HepG2 (cell line): ENCODE measurements around the gene BHLHE41. TPM values are rescaled to one million over a fixed set of nuclear protein-coding genes. Genes with fewer than 3 reads are reported as not detected.

Experiments used
- ATAC-seq: fragments of 200-7000 bp; cut with Tn5 transposase; 3 replicates; pipeline ENCODE4 v1.9.1; 2020; ENCODE audit warnings: mild to moderate bottlenecking, moderate library complexity
- BruUV-seq: library from RNA; stranded (reverse); fragments of 400-500 nt; replicated peaks from 2 replicates; lab custom pipeline; 2021; lab: Mats Ljungman, UMichigan
- CTCF ChIA-PET: fragments of 300-600 bp; formaldehyde crosslinking; extraction: SDS; loops from one replicate; lab custom pipeline; 2021; ENCODE audit warnings: low total read pairs, inconsistent platforms, low intra/inter-chr PET ratio; lab: Yijun Ruan, JAX
- POLR2A ChIA-PET: fragments of 350-600 bp; sonication (Branson Sonifier 250); formaldehyde crosslinking; loops from one replicate; lab custom pipeline; 2020; ENCODE audit warnings: antibody characterized with exemption, inconsistent platforms; lab: Yijun Ruan, JAX
- DNase-seq: peaks from one replicate; pipeline ENCODE4 v3.0.0-alpha.2; 2015; ENCODE audit warnings: low spot score
- FAIRE-seq: peaks from 3 replicates; lab custom pipeline; 2011; peaks lifted over from hg19 to GRCh38; lab: Jason Lieb, UNC
- H2AFZ ChIP-seq: one replicate; pipeline ENCODE4 v1.6.1; 2011; ENCODE audit warnings: low read length, inconsistent platforms
- H3K27ac ChIP-seq: fragments of 300-600 bp; 3 replicates; pipeline ENCODE4 v1.8.0; 2011; ENCODE audit warnings: mixed run types, mild to moderate bottlenecking, mixed read lengths, low read length, inconsistent platforms; ENCODE audit not compliant: insufficient read depth; ENCODE audit errors: extremely low read length
- H3K27me3 ChIP-seq, 2 experiments: fragments of 200-600 bp in 1 of 2; 2 replicates in 1 of 2; 3 replicates in 1 of 2; pipeline versions ENCODE4 v1.6.0 to v1.8.0; 2011; ENCODE audit warnings: low read length in 2 of 2, mild to moderate bottlenecking in 2 of 2, moderate library complexity in 2 of 2, inconsistent platforms in 1 of 2; ENCODE audit not compliant: insufficient read depth in 2 of 2, control insufficient read depth in 1 of 2
- H3K36me3 ChIP-seq, 2 experiments: fragments of 200-600 bp in 1 of 2; replicated peaks in 1 of 2; 2 replicates in 1 of 2; 3 replicates in 1 of 2; pipeline versions ENCODE4 v1.5.1 to v1.8.0; 2011; ENCODE audit warnings: low read length in 2 of 2, inconsistent platforms in 1 of 2; ENCODE audit not compliant: insufficient read depth in 2 of 2, control insufficient read depth in 1 of 2
- H3K4me1 ChIP-seq: 2 replicates; pipeline ENCODE4 v1.5.1; 2012; ENCODE audit warnings: low read length, inconsistent platforms; ENCODE audit not compliant: insufficient read depth
- H3K4me2 ChIP-seq: 2 replicates; pipeline ENCODE4 v1.6.0; 2011; ENCODE audit warnings: low read depth, low read length, inconsistent platforms
- H3K4me3 ChIP-seq, 3 experiments: fragments of 200-600 bp in 1 of 3; sonication (generic), shearing (Covaris generic) in 1 of 3; replicated peaks in 1 of 3; 2 replicates each; pipeline ENCODE4 v1.5.1; 2011 to 2016; ENCODE audit warnings: low read length in 3 of 3, inconsistent platforms in 2 of 3, low read depth in 2 of 3, mild to moderate bottlenecking in 2 of 3, control low read depth in 1 of 3, mixed read lengths in 1 of 3; ENCODE audit not compliant: insufficient read depth in 1 of 3
- H3K79me2 ChIP-seq: one replicate; pipeline ENCODE4 v1.6.1; 2011; ENCODE audit warnings: low read length, inconsistent platforms; ENCODE audit not compliant: insufficient read depth
- H3K9ac ChIP-seq: 2 replicates; pipeline ENCODE4 v1.6.0; 2011; ENCODE audit warnings: mild to moderate bottlenecking, low read depth, low read length, inconsistent platforms; ENCODE audit not compliant: insufficient read depth
- H3K9me3 ChIP-seq: 2 replicates; pipeline ENCODE4 v1.5.1; 2012; ENCODE audit warnings: mild to moderate bottlenecking, low read length
- H4K20me1 ChIP-seq: 2 replicates; pipeline ENCODE4 v1.6.0; 2011; ENCODE audit warnings: inconsistent platforms, mild to moderate bottlenecking, low read length, moderate library complexity; ENCODE audit not compliant: insufficient read depth
- CENPT ChIP-seq: sonication (generic); formaldehyde crosslinking; IDR thresholded peaks from 2 replicates; pipeline ENCODE4 v1.8.0; 2022; ENCODE audit warnings: low read depth, mild to moderate bottlenecking, moderate library complexity, missing genetic modification reagents
- HNF4G ChIP-seq, 2 experiments: sonication (generic) in 1 of 2; formaldehyde crosslinking in 1 of 2; IDR thresholded peaks; 2 replicates each; pipeline versions ENCODE4 v1.4.0 to v1.6.1; 2011 to 2020; ENCODE audit warnings: borderline replicate concordance in 2 of 2, low read depth in 2 of 2, mild to moderate bottlenecking in 2 of 2, low read length in 1 of 2, missing genetic modification reagents in 1 of 2, moderate library complexity in 1 of 2
- REPIN1 ChIP-seq: sonication (generic); formaldehyde crosslinking; IDR thresholded peaks from 2 replicates; pipeline ENCODE4 v1.8.0; 2022; ENCODE audit warnings: missing genetic modification reagents, low read depth, mild to moderate bottlenecking, borderline replicate concordance
- SP140L ChIP-seq: sonication (generic); formaldehyde crosslinking; IDR thresholded peaks from 2 replicates; pipeline ENCODE4 v1.4.0; 2020; ENCODE audit warnings: missing genetic modification reagents, borderline replicate concordance
- TP53 ChIP-seq: sonication (generic); formaldehyde crosslinking; conservative IDR thresholded peaks from 2 replicates; pipeline ENCODE4 v1.4.0; 2020; ENCODE audit warnings: missing genetic modification reagents
- YY1 ChIP-seq: IDR thresholded peaks from 2 replicates; pipeline ENCODE4 v1.6.1; 2011; ENCODE audit warnings: low read length, low read depth, moderate library complexity, mild to moderate bottlenecking; ENCODE audit not compliant: insufficient read depth, insufficient replicate concordance
- ZFP36 ChIP-seq: fragments of 150-350 bp; IDR thresholded peaks from 2 replicates; pipeline ENCODE4 v1.6.1; 2018; ENCODE audit warnings: borderline replicate concordance, low read length, low read depth; ENCODE audit not compliant: partially characterized antibody
- ZFP62 ChIP-seq: sonication (generic); formaldehyde crosslinking; IDR thresholded peaks from 2 replicates; pipeline ENCODE4 v1.4.0; 2020; ENCODE audit warnings: missing genetic modification reagents
- ZMYM4 ChIP-seq: sonication (generic); formaldehyde crosslinking; IDR thresholded peaks from 2 replicates; pipeline ENCODE4 v1.8.1; 2023; ENCODE audit warnings: mild to moderate bottlenecking, missing genetic modification reagents
- ZNF326 ChIP-seq: sonication (generic); formaldehyde crosslinking; IDR thresholded peaks from 2 replicates; pipeline ENCODE4 v1.4.0; 2020; ENCODE audit warnings: missing genetic modification reagents, borderline replicate concordance
- ZNF503 ChIP-seq: sonication (generic); formaldehyde crosslinking; IDR thresholded peaks from 2 replicates; pipeline ENCODE4 v1.4.0; 2020; ENCODE audit warnings: missing genetic modification reagents
- ZNF562 ChIP-seq: sonication (generic); formaldehyde crosslinking; IDR thresholded peaks from 2 replicates; pipeline ENCODE4 v1.8.0; 2022; ENCODE audit warnings: missing genetic modification reagents, borderline replicate concordance
- ZNF576 ChIP-seq: sonication (generic); formaldehyde crosslinking; IDR thresholded peaks from 2 replicates; pipeline ENCODE4 v1.4.0; 2020; ENCODE audit warnings: mild to moderate bottlenecking, missing genetic modification reagents
- ZNF674 ChIP-seq: sonication (generic); formaldehyde crosslinking; IDR thresholded peaks from 2 replicates; pipeline ENCODE4 v1.5.0; 2020; ENCODE audit warnings: low read depth, mild to moderate bottlenecking, missing genetic modification reagents
- ZNF678 ChIP-seq: sonication (generic); formaldehyde crosslinking; IDR thresholded peaks from 2 replicates; pipeline ENCODE4 v1.4.0; 2020; ENCODE audit warnings: mild to moderate bottlenecking, missing genetic modification reagents
- ZNF704 ChIP-seq: sonication (generic); formaldehyde crosslinking; IDR thresholded peaks from 2 replicates; pipeline ENCODE4 v1.8.1; 2023; ENCODE audit warnings: mild to moderate bottlenecking, inconsistent platforms, moderate library complexity, missing genetic modification reagents, borderline replicate concordance
- WGBS: methylation state at CpG from one replicate; pipeline ENCODE4 v1.1.6; 2017; ENCODE audit warnings: low lambda C conversion rate; 5-methylcytosine and 5-hydroxymethylcytosine counted together
- in situ Hi-C: cut with HindIII; loops from 2 replicates; pipeline ENCODE4 v1.10.0; 2017; ENCODE audit warnings: low pct_unique_long_range_greater_than_20kb; ENCODE audit not compliant: extremely low pct_ligation_motif_present
- intact Hi-C: fragments of 100-400 bp; cut with micrococcal nuclease; formaldehyde crosslinking; loops from one replicate; pipeline ENCODE4 v1.10.0; 2022; ENCODE audit not compliant: unreplicated experiment
- polyA plus RNA-seq, 8 experiments: library from polyadenylated mRNA; depleted of rRNA in 3 of 8; stranded (reverse) in 7 of 8; unstranded in 1 of 8; fragments of >200 nt; fragmentation: Illumina TruSeq in 4 of 8; extraction: Trizol in 4 of 8; gene quantifications; 2 replicates each; pipeline versions ENCODE4 v1.2.1 to v1.2.3, GENCODE V29; 2011 to 2016; ENCODE audit warnings: low read depth in 4 of 8, missing spikeins in 1 of 8, mixed read lengths in 1 of 8; ENCODE audit not compliant: insufficient read depth in 1 of 8
- total RNA-seq, 5 experiments: library from RNA; depleted of rRNA; stranded (reverse); fragments of >200 nt; fragmentation: Illumina TruSeq; extraction: Trizol; gene quantifications; 2 replicates each; pipeline ENCODE4 v1.2.3, GENCODE V29; 2016; ENCODE audit warnings: low read depth in 1 of 5

BHLHE41 gene
- total and polyA plus RNA-seq, 2 of the 13 experiments (the other 11 are each of a cell fraction or from before 2014, with no cell fraction given), result 0.03 TPM; not detected in 1

GRCh38 chr12:26136688-26137087, 11.9 kb upstream of the BHLHE41 start:
- CTCF ChIA-PET, result no interaction called here
- ATAC-seq (no peak), FAIRE-seq (no peak), DNase-seq (no peak)
- Histone ChIP-seq H3K36me3 (no peaks in the 10 kb centered on the region), H2AFZ (no peak overlapping the region), H3K4me2 (no peak overlapping the region), H3K27me3 (no peaks in the 10 kb centered on the region; a peak in 2 of 5 replicates), H3K9me3 (no peaks in the 10 kb centered on the region), H3K9ac (no peak overlapping the region), H4K20me1 (no peaks in the 10 kb centered on the region), H3K27ac (no peak overlapping the region), H3K4me3 (no peak overlapping the region), H3K79me2 (no peaks in the 10 kb centered on the region), H3K4me1 (no peaks in the 10 kb centered on the region)
- POLR2A ChIA-PET, result no interaction called here
- in situ Hi-C loops (no loop called here), intact Hi-C loops (no loop called here)
- BruUV-seq, result no TSS peak
- TF ChIP-seq ZNF562 (CRISPR knock-in tag) (no peak), ZNF674 (no peak), YY1 (no peak), ZNF576 (no peak), ZMYM4 (CRISPR knock-in tag) (no peak), ZNF326 (no peak), ZNF678 (no peak), REPIN1 (CRISPR knock-in tag) (no peak), HNF4G (IDR thresholded peaks at IDR 0.05; ENCODE audit: borderline replicate concordance, low read depth, low read length) (no peak), HNF4G (CRISPR knock-in tag; IDR thresholded peaks at IDR 0.05; ENCODE audit: borderline replicate concordance, low read depth) (no peak)
- 25% methylated on average over 3 of the region's 3 CpGs for WGBS

GRCh38 chr12:26135571-26135970, 10.7 kb upstream of the BHLHE41 start:
- intact Hi-C loops, result no loop called here
- no peak for FAIRE-seq
- TF ChIP-seq SP140L (CRISPR knock-in tag), result no peak
- TF ChIP-seq TP53 (CRISPR knock-in tag), result no peak
- TF ChIP-seq ZFP36, result no peak
- TF ChIP-seq ZNF503 (CRISPR knock-in tag), result no peak
- no peak for TF ChIP-seq ZFP62 (CRISPR knock-in tag)
- no peak for TF ChIP-seq CENPT (CRISPR knock-in tag)
- no peak for TF ChIP-seq ZNF704

More at GRCh38 chr12:26135571-26135970, 10.7 kb upstream of the BHLHE41 start:
- Histone ChIP-seq H3K36me3 (no peaks in the 10 kb centered on the region), H3K27ac (no peak overlapping the region), H3K79me2 (no peaks in the 10 kb centered on the region), H4K20me1 (no peaks in the 10 kb centered on the region), H3K27me3 (peaks cover 0 to 1% of the 10 kb centered on the region in 2 experiments; a peak in 2 of 5 replicates), H3K4me1 (no peaks in the 10 kb centered on the region), H3K4me3 (no peak overlapping the region), H3K4me2 (no peak overlapping the region), H3K9ac (no peak overlapping the region), H3K9me3 (no peaks in the 10 kb centered on the region), H2AFZ (no peak overlapping the region)
- 21% methylated on average over 3 of the region's 3 CpGs for WGBS
- no peak for ATAC-seq
- ChIA-PET POLR2A (no interaction called here), CTCF (no interaction called here)
- BruUV-seq, result no TSS peak
- in situ Hi-C loops, result no loop called here
- DNase-seq, result no peak
